Ovary (tissue), 3 donors: Measurements from ENCODE around the gene FUT7.

Experiments
- CTCF ChIP-seq, 3 donors: fragments of 450-650 bp in 2 of 3; fragments of 200-600 bp in 1 of 3; IDR thresholded peaks; one replicate each; pipeline versions ENCODE4 v1.5.1 to v1.8.0; 2016 to 2022; ENCODE audit warnings: antibody characterized with exemption in 3 of 3, mild to moderate bottlenecking in 1 of 3
- POLR2A ChIP-seq: fragments of 450-650 bp; IDR thresholded peaks from one replicate; pipeline ENCODE4 v1.6.1; 2017; ENCODE audit warnings: antibody characterized with exemption, mild to moderate bottlenecking, moderate library complexity
- donor health status: DM: no; HTN: no; CAD: no.

DNA sequence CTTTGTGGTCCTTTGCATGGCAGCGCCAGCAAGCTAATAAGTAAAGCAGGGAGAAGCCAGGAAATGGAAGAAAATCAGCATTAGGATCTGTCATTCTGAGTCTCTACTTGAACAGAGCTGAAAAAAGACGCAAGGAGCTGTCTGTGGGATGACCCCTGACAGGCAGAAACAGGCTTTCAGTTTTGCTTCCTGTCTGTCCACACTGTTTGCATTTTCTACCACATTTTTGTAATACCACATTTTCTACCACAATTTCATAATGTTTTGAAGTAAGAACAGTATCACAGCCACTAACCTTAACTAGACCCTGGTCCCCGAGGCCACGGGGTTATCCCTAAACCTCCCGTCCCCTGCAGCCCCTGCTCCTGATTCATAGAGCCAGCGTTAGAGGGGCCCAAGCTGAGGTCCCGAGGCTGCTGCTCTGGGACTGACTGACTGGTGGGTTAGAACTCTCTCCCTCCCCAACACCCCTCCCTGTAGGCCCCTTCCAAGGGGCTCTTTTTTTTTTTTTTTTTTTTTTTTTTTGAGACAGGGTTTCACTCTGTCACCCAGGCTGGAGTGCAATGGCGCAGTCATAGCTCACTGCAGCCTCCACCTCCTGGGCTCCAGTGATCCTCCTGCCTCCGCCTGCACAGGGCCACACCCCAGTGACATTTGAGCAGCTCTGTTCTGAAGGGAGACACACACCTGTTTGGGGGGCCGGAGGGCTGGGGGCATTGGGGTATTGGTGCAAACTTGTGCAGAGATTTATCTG lies 31.5 kb downstream of the FUT7 start:
- TF ChIP-seq CTCF (IDR thresholded peaks at IDR 0.05) (no peak), POLR2A (no peak)
